Astrocyte of the spinal cord (primary cell): ENCODE measurements around the gene POLQ.

Source experiments
- DNase-seq: peaks from one replicate; pipeline ENCODE4 v3.0.0; 2011; ENCODE audit warnings: low read depth, low spot score
- H3K4me3 ChIP-seq: 2 replicates; pipeline ENCODE4 v1.5.1; 2011; ENCODE audit warnings: low read depth, mild to moderate bottlenecking, low read length, moderate library complexity
- in situ Hi-C: cut with HindIII; loops from 2 replicates; pipeline ENCODE4 v1.10.0; 2017; ENCODE audit warnings: low sequenced_read_pairs
- TF ChIP-seq, protein P1 (sequence below): IDR thresholded peaks from 2 replicates; pipeline ENCODE4 v1.5.1; 2012; ENCODE audit warnings: low read depth, mild to moderate bottlenecking, low read length, inconsistent platforms

The POLQ gene

DNA sequence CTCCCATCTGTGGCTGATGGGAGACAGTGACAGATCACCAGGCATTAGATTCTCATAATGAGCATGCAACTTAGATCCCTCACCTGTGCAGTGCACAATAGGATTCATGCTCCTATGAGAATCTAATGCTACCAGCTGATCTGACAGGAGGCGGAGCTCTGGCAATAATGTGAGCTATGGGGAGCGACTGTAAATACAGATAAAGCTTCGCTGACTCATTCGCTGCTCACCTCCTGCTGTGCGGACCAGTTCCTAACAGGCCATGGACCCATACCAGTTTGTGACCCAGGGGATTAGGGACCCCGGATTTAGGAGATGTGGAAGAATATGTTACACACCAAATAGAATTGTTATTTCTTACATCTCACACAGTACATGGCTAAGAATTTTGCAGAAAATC, 28.7 kb upstream of the POLQ start:
- TF ChIP-seq, protein P1, sequence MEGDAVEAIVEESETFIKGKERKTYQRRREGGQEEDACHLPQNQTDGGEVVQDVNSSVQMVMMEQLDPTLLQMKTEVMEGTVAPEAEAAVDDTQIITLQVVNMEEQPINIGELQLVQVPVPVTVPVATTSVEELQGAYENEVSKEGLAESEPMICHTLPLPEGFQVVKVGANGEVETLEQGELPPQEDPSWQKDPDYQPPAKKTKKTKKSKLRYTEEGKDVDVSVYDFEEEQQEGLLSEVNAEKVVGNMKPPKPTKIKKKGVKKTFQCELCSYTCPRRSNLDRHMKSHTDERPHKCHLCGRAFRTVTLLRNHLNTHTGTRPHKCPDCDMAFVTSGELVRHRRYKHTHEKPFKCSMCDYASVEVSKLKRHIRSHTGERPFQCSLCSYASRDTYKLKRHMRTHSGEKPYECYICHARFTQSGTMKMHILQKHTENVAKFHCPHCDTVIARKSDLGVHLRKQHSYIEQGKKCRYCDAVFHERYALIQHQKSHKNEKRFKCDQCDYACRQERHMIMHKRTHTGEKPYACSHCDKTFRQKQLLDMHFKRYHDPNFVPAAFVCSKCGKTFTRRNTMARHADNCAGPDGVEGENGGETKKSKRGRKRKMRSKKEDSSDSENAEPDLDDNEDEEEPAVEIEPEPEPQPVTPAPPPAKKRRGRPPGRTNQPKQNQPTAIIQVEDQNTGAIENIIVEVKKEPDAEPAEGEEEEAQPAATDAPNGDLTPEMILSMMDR: no peak
- no peak for DNase-seq
- H3K4me3 ChIP-seq: no peak overlapping the region
- in situ Hi-C loops: no loop called here

DNA sequence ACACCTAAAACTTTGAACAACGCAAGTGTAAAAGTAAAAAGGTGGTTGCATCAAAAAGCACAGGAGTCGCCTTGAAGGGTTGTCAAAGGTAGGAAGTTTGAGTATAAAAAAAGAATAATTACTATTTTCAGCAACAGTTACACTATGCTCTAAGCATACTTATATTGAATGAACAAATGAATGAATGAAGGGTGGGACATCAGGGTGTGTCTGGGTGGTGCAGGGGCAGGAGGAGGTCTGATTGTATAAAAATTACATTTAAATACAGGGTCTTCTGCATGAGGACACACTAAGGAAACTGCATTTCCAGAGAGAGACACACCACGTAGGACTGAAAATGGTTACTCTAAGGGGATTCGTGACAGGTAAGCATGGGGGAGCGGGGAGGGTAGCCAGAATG, 21.9 kb upstream of the POLQ start, which contains the start of gene ARGFX:
TSS of gene ARGFX (plus strand) at position 301 of the 400 bp plus-strand sequence. CDS start 2,765 bp downstream, outside the sequence.
- no peak within 1 kb of the TSS for H3K4me3 ChIP-seq

DNA sequence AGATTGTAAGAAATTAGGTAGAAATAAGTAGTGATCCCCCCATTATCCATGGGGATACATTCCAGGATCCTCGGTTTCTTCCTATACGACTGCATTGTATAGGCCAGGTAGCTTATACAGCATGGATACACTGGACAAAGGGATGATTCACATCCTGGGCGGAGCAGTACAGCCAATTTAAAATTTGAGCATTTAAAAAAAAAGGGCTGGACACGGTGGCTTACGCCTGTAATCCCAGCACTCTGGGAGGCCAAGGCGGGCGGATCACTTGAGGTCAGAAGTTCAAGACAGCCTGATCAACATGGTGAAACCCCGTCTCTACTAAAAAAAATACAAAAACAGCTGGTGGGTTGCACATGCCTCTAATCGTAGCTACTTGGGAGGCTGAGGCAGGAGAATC, 21.0 kb upstream of the POLQ start:
- DNase-seq: no peak
- TF ChIP-seq, protein P1: no peak
- H3K4me3 ChIP-seq: no peak overlapping the region
- in situ Hi-C loops: no loop called here

More for the DNA sequence above, 21.9 kb upstream of the POLQ start, which contains the start of gene ARGFX:
- DNase-seq: no peak
- TF ChIP-seq, protein P1: no peak
- in situ Hi-C loops: no loop called here

DNA sequence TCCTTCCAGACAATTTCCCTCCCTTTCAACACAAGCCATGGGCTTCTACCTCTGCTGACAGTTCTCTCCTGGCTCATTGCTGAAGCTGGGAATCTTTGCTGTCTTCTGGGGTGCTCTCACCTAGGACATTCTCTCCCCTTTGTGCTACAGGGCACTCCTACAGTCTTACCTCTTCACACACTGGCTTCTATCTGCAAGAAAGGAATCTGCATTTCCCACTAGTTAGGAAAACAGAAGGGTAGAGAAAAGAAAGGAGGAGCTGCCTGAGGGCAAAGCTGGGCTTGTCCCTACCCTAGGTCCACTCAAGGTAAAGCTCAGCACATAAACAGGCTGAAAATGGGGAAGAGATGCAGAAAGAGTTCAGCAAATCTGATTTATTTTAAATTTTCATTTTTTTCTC, 16.4 kb upstream of the POLQ start:
- H3K4me3 ChIP-seq: no peak overlapping the region
- no peak for DNase-seq
- in situ Hi-C loops: no loop called here
- TF ChIP-seq, protein P1: no peak

DNA sequence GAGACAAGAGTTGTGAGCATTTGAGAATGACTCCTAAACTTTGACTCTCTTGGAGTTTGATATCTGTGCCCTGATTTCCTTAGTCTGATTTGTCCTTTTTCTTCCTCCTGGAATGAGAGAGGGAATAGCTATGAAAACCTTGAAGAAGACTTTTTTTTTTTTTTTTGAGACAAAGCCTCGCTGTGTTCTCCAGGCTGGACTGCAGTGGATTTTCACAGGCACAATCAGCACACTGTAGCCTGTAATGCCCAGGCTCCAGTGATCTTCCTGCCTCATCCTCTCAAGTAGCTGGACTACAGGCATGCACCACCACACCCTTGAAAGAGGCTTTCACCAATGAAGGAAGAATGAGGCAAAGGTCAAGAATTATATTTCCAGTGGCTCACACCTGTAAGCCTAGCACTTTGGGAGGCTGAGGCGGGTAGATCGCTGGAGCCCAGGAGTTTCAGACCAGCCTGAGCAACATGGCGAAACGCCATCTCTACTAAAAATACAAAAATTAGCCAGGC, 11.7 kb upstream of the POLQ start:
- in situ Hi-C loops: no loop called here
- TF ChIP-seq, protein P1: no peak
- no peak for DNase-seq
- H3K4me3 ChIP-seq: no peak overlapping the region

DNA sequence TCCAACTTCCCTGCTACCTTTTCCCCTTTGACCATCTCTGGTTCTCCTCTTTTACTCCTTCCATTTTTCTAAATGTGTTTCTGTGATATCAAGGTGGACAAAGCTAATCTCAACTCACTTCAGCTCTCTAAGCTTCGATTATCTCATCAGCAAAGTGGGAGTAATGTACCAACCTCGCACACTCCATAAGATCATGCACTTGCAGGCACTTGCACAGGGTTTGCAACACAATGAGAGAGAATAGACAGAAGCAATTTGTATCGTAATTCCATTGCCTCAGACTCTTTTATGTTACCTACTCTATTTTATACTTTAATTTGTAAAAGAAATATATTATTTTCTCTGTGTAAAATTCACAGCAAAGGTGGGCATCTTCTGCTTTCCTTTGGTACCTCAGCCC, 7.0 kb upstream of the POLQ start:
- DNase-seq: no peak
- TF ChIP-seq, protein P1: no peak
- in situ Hi-C loops: no loop called here
- H3K4me3 ChIP-seq: no peak overlapping the region
